GM10248 (cell line): Measurements from ENCODE around the gene TGM2.

Experiments
- CTCF ChIA-PET: fragments of 300-600 bp; sonication (Branson Sonifier 250); formaldehyde crosslinking; extraction: SDS; loops from one replicate; lab custom pipeline; 2021; ENCODE audit warnings: antibody characterized with exemption; lab: Yijun Ruan, JAX
- POLR2A ChIA-PET: fragments of 350-650 bp; sonication (Branson Sonifier 250); formaldehyde crosslinking; extraction: SDS; loops from one replicate; lab custom pipeline; 2020; ENCODE audit warnings: antibody characterized with exemption; lab: Yijun Ruan, JAX
- DNase-seq: peaks from one replicate; pipeline ENCODE4 v3.0.0; 2012; ENCODE audit errors: extremely low spot score
- CTCF ChIP-seq: IDR thresholded peaks from 2 replicates; pipeline ENCODE4 v1.5.1; 2012; ENCODE audit warnings: mild to moderate bottlenecking, low read depth; ENCODE audit errors: extremely low read depth, missing control alignments, control extremely low read depth

TGM2 gene

GRCh38 chr20:38166703-38167233, 1.7 kb upstream of the TGM2 start:
- TF ChIP-seq CTCF: no peak
- no peak for DNase-seq
- ChIA-PET CTCF (interaction anchor here (0.7 to 10.6 kb wide), 16 partner anchors 9 to 602 kb away, joined by 3 to 116 read pairs (median 4); no protein-coding TSS in a partner anchor), POLR2A (no interaction called here)

GRCh38 chr20:38165966-38166702, 1.1 kb upstream of the TGM2 start:
- ChIA-PET POLR2A (no interaction called here), CTCF (interaction anchor here (0.7 to 10.6 kb wide), 15 partner anchors 10 to 601 kb away, joined by 3 to 116 read pairs (median 4); no protein-coding TSS in a partner anchor)
- no peak for DNase-seq
- no peak for TF ChIP-seq CTCF

- no peak for DNase-seq
- ChIA-PET POLR2A (no interaction called here), CTCF (interaction anchor here (0.7 to 10.6 kb wide), 18 partner anchors 10 to 599 kb away, joined by 3 to 116 read pairs (median 4); no protein-coding TSS in a partner anchor)
- TF ChIP-seq CTCF: no peak
These were observed 414 bp downstream of the TGM2 start for GRCh38 chr20:38164624-38165088.

GRCh38 chr20:38164069-38164468, 1.0 kb downstream of the TGM2 start:
- CTCF ChIA-PET: interaction anchor here (0.9 to 10.6 kb wide), 19 partner anchors 9 to 599 kb away, joined by 3 to 116 read pairs (median 5); no protein-coding TSS in a partner anchor
- DNase-seq: no peak
- TF ChIP-seq CTCF: no peak
- POLR2A ChIA-PET: no interaction called here

GRCh38 chr20:38162878-38163875, 1.9 kb downstream of the TGM2 start:
- CTCF ChIA-PET: interaction anchor here (1.0 to 10.6 kb wide), 15 partner anchors 8 to 599 kb away, joined by 3 to 116 read pairs (median 6); no protein-coding TSS in a partner anchor
- no peak for TF ChIP-seq CTCF
- POLR2A ChIA-PET: no interaction called here
- no peak for DNase-seq
